HepG2 (cell line): Measurements from ENCODE around the gene NCOA5. TPM values are rescaled to one million over a fixed set of nuclear protein-coding genes. Genes with fewer than 3 reads are reported as not detected.

Experiments used
- BHLHE40 ChIP-seq: IDR thresholded peaks from 2 replicates; pipeline ENCODE4 v1.6.1; 2011; ENCODE audit warnings: low read length, improper control_type of control experiment
- FOXC1 ChIP-seq: sonication (generic); formaldehyde crosslinking; IDR thresholded peaks from 2 replicates; pipeline ENCODE4 v1.8.0; 2022; ENCODE audit warnings: mild to moderate bottlenecking, missing genetic modification reagents, borderline replicate concordance
- KDM1A ChIP-seq: IDR thresholded peaks from 2 replicates; pipeline ENCODE4 v1.6.1; 2016; ENCODE audit warnings: missing compliant biosample characterization
- MEIS2 ChIP-seq: sonication (generic); formaldehyde crosslinking; IDR thresholded peaks from 2 replicates; pipeline ENCODE4 v1.9.0; 2021; ENCODE audit warnings: mild to moderate bottlenecking, missing genetic modification reagents
- RBAK ChIP-seq: sonication (generic); formaldehyde crosslinking; IDR thresholded peaks from 2 replicates; pipeline ENCODE4 v1.5.1; 2020; ENCODE audit warnings: mild to moderate bottlenecking, missing genetic modification reagents
- TGIF2 ChIP-seq: IDR thresholded peaks from 2 replicates; pipeline ENCODE4 v1.6.1; 2016; ENCODE audit warnings: control low read depth, missing compliant biosample characterization
- TSC22D2 ChIP-seq: sonication (generic); formaldehyde crosslinking; IDR thresholded peaks from 2 replicates; pipeline ENCODE4 v1.5.1; 2020; ENCODE audit warnings: missing genetic modification reagents, mild to moderate bottlenecking, borderline replicate concordance
- ZBTB25 ChIP-seq: IDR thresholded peaks from 2 replicates; pipeline ENCODE4 v1.6.1; 2018; ENCODE audit warnings: missing genetic modification reagents
- ZNF136 ChIP-seq: sonication (generic); formaldehyde crosslinking; IDR thresholded peaks from 2 replicates; pipeline ENCODE4 v1.8.1; 2022; ENCODE audit warnings: low read depth, mild to moderate bottlenecking, moderate library complexity, missing genetic modification reagents
- ZNF160 ChIP-seq: sonication (generic); formaldehyde crosslinking; IDR thresholded peaks from 2 replicates; pipeline ENCODE4 v1.8.0; 2022; ENCODE audit warnings: mild to moderate bottlenecking, inconsistent platforms, missing genetic modification reagents
- ZNF280D ChIP-seq: sonication (generic); formaldehyde crosslinking; IDR thresholded peaks from 2 replicates; pipeline ENCODE4 v1.5.1; 2020; ENCODE audit warnings: mild to moderate bottlenecking, missing genetic modification reagents
- ZNF281 ChIP-seq: sonication (generic); formaldehyde crosslinking; IDR thresholded peaks from 2 replicates; pipeline ENCODE4 v1.4.0; 2020; ENCODE audit warnings: missing genetic modification reagents, borderline replicate concordance
- ZNF350 ChIP-seq: sonication (generic); formaldehyde crosslinking; IDR thresholded peaks from 2 replicates; pipeline ENCODE4 v1.4.0; 2020; ENCODE audit warnings: mild to moderate bottlenecking, low read depth, missing genetic modification reagents, borderline replicate concordance
- ZNF432 ChIP-seq: sonication (generic); formaldehyde crosslinking; IDR thresholded peaks from 2 replicates; pipeline ENCODE4 v1.5.0; 2020; ENCODE audit warnings: missing genetic modification reagents, mild to moderate bottlenecking, borderline replicate concordance
- ZNF609 ChIP-seq: sonication (generic); formaldehyde crosslinking; IDR thresholded peaks from 2 replicates; pipeline ENCODE4 v1.4.0; 2020; ENCODE audit warnings: mild to moderate bottlenecking, missing genetic modification reagents, borderline replicate concordance
- polyA plus RNA-seq, 8 experiments: library from polyadenylated mRNA; depleted of rRNA in 3 of 8; stranded (reverse) in 7 of 8; unstranded in 1 of 8; fragments of >200 nt; fragmentation: Illumina TruSeq in 4 of 8; extraction: Trizol in 4 of 8; gene quantifications; 2 replicates each; pipeline versions ENCODE4 v1.2.1 to v1.2.3, GENCODE V29; 2011 to 2016; ENCODE audit warnings: low read depth in 4 of 8, missing spikeins in 1 of 8, mixed read lengths in 1 of 8; ENCODE audit not compliant: insufficient read depth in 1 of 8
- total RNA-seq, 5 experiments: library from RNA; depleted of rRNA; stranded (reverse); fragments of >200 nt; fragmentation: Illumina TruSeq; extraction: Trizol; gene quantifications; 2 replicates each; pipeline ENCODE4 v1.2.3, GENCODE V29; 2016; ENCODE audit warnings: low read depth in 1 of 5

The NCOA5 gene
- total and polyA plus RNA-seq, 2 of the 13 experiments (the other 11 are each of a cell fraction or from before 2014, with no cell fraction given), result 16.5 to 28.4 TPM

- TF ChIP-seq ZNF280D (CRISPR knock-in tag), result peak; percentile 25; the same call in 1 of the 2 replicates
- TF ChIP-seq TGIF2 (CRISPR knock-in tag), result no peak
- TF ChIP-seq BHLHE40, result no peak
- TF ChIP-seq RBAK (CRISPR knock-in tag), result no peak
- TF ChIP-seq TSC22D2 (CRISPR knock-in tag), result peak; percentile 80; the same call in 1 of the 2 replicates
- no peak for TF ChIP-seq ZNF136 (CRISPR knock-in tag)
- TF ChIP-seq ZNF432 (CRISPR knock-in tag), result no peak
- TF ChIP-seq FOXC1 (CRISPR knock-in tag), result 0 out of 2 replicates have a peak, but pooled peaks have one; percentile 35
- no peak for TF ChIP-seq ZNF350
- peak; percentile 71; the same call in 1 of the 2 replicates for TF ChIP-seq ZBTB25 (CRISPR knock-in tag)
- no peak for TF ChIP-seq ZNF160 (CRISPR knock-in tag)
- TF ChIP-seq MEIS2 (CRISPR knock-in tag), result peak; percentile 63; the same call in 1 of the 2 replicates
- 0 out of 2 replicates have a peak, but pooled peaks have one; percentile 20 for TF ChIP-seq ZNF281 (CRISPR knock-in tag)
- no peak for TF ChIP-seq ZNF609 (CRISPR knock-in tag)
- no peak for TF ChIP-seq KDM1A (CRISPR knock-in tag)
Observed at GRCh38 chr20:46027245-46027853, 62.4 kb downstream of the NCOA5 start (continued).
